ENCODE data around the gene FARP2. TPM values are rescaled to one million over a fixed set of nuclear protein-coding genes. Genes with fewer than 3 reads are reported as not detected.

Gene FARP2
- total RNA-seq, 4 donors from 2014 or later = 27.6 to 44.0 (median 35.9) TPM

DNA sequence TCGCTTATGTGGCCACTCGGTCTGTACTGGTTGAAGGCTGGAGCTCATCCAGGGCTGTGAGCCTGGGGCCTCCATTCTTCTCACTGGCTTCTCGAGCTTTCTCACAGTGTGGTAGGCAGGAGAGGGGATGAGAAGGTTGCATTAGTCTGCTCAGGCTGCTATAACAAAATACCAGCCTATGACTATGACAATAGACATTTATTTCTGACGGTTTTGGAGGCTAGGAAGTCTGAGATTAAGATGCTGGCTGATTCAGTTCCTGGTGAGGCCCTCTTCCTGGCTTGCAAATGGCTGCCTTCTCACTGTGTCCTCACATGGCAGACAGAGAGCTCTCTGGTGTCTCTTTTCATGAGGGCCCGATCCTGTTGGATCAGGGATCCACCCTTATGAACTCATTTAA lies 158.5 kb downstream of the FARP2 start:
- Histone ChIP-seq H3K4me3 (no peak overlapping the region), H3K36me3 (no peaks in the 10 kb centered on the region), H3K27ac (no peak overlapping the region), H3K9me3 (no peaks in the 10 kb centered on the region), H3K4me1 (peaks cover 0 to 7% (median 3%) of the 10 kb centered on the region in 3 donors), H3K27me3 (peaks cover 4% of the 10 kb centered on the region)
- 80 to 83% methylated on average over 2 to 3 of the region's 5 CpGs for whole genome bisulfite sequencing, 2 donors (ENCODE audit: low coverage in 1 of 2)
- no peak for TF ChIP-seq POLR2AphosphoS5 (IDR thresholded peaks at IDR 0.05)
- TF ChIP-seq, protein P1, sequence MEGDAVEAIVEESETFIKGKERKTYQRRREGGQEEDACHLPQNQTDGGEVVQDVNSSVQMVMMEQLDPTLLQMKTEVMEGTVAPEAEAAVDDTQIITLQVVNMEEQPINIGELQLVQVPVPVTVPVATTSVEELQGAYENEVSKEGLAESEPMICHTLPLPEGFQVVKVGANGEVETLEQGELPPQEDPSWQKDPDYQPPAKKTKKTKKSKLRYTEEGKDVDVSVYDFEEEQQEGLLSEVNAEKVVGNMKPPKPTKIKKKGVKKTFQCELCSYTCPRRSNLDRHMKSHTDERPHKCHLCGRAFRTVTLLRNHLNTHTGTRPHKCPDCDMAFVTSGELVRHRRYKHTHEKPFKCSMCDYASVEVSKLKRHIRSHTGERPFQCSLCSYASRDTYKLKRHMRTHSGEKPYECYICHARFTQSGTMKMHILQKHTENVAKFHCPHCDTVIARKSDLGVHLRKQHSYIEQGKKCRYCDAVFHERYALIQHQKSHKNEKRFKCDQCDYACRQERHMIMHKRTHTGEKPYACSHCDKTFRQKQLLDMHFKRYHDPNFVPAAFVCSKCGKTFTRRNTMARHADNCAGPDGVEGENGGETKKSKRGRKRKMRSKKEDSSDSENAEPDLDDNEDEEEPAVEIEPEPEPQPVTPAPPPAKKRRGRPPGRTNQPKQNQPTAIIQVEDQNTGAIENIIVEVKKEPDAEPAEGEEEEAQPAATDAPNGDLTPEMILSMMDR (IDR thresholded peaks at IDR 0.05) = no peak
- no peak for TF ChIP-seq POLR2A (IDR thresholded peaks at IDR 0.05)
- no peak for TF ChIP-seq EP300 (IDR thresholded peaks at IDR 0.05)
- no peak for ATAC-seq

DNA sequence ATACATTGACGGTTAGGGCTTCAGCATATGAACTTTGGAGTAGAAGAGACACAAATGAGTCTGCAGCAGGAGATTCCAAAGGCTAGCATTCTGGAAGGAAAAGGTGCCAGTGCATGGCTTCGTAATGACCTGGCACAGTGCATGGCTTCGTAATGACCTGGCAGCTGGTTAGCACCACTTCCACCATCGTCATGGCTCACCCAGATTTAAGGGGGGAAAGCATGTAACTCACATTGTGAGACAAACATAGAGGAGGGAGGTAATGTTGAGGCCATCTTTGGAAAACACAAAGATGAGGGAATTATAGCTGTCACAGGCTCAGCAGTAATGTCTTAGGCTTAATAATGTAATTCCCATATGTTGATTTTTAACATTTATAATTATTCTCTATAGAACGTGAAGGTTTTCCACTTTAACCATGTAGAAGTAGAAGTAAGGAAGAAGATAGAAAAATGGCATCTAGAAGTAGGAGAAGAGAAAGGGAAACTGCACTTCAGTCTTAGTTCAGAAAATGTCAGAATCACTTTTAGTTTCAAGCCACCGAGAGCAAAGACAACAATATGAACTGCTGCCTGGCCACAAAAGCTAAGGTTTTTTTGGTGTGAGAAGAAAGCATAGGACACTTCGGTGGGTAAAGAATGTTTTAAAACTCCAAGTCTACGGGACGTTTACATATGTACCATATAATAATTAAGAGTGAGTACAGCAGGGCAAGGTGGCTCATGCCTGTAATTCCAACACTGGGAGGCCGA lies 159.1 kb downstream of the FARP2 start:
- Histone ChIP-seq H3K4me3 (no peak overlapping the region), H3K27me3 (peaks cover 10% of the 10 kb centered on the region), H3K27ac (no peak overlapping the region), H3K36me3 (no peaks in the 10 kb centered on the region), H3K4me1 (peaks cover 0 to under 1% (median 0%) of the 10 kb centered on the region in 3 donors), H3K9me3 (no peaks in the 10 kb centered on the region)
- TF ChIP-seq EP300 (IDR thresholded peaks at IDR 0.05) (no peak), POLR2A (IDR thresholded peaks at IDR 0.05) (no peak), POLR2AphosphoS5 (IDR thresholded peaks at IDR 0.05) (no peak)
- TF ChIP-seq, protein P1 (IDR thresholded peaks at IDR 0.05) = no peak
- no peak for ATAC-seq
- 44 to 57% methylated on average over 10 of the region's 10 CpGs for WGBS, 2 donors (ENCODE audit: low coverage in 1 of 2)

DNA sequence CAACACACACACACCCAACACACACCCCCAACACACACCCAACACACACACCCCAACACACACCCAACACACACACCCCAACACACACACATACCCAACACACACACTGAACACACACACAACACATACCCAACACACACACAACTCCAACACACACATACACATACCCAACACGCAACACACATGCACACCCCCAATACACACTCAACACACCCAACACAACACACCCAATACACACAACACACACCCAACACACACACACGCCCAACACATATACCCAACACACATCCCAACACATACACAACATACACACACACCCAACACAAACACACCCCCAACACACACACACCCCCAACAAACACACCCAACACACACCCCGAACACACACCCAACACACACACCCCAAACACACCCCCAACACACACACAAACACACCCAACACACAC lies 160.5 kb downstream of the FARP2 start:
- H3K4me3 ChIP-seq = no peak overlapping the region
- no peaks in the 10 kb centered on the region for H3K9me3 ChIP-seq
- TF ChIP-seq EP300 (IDR thresholded peaks at IDR 0.05) (no peak), POLR2AphosphoS5 (IDR thresholded peaks at IDR 0.05) (no peak), POLR2A (IDR thresholded peaks at IDR 0.05) (no peak)
- TF ChIP-seq, protein P1 (IDR thresholded peaks at IDR 0.05) = no peak
- H3K27me3 ChIP-seq = peaks cover 24% of the 10 kb centered on the region
- H3K4me1 ChIP-seq = no peaks in the 10 kb centered on the region
- ATAC-seq = no peak
- H3K27ac ChIP-seq = no peak overlapping the region
- WGBS, 2 donors (ENCODE audit: low coverage in 1 of 2) = 93% methylated on average over 2 of the region's 3 CpGs; no CpG with 5 or more reads in 1 of the 2 donors
- no peaks in the 10 kb centered on the region for H3K36me3 ChIP-seq

DNA sequence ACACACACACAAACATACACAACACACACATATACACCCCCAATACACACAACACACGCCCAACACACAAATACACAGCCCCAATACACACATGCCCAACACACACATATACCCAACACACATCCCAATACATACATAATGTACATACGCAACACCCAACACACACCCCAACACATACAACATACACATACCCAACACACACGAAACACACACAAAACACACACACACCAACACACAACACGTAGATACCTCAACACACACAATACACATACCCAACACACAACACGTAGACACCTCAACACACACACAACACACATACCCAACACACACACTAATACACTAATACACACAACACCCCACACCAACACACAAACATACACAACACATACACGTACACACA lies 161.2 kb downstream of the FARP2 start:
- no peak for ATAC-seq
- H3K9me3 ChIP-seq = no peaks in the 10 kb centered on the region
- H3K4me3 ChIP-seq = no peak overlapping the region
- no peaks in the 10 kb centered on the region for H3K36me3 ChIP-seq
- WGBS, 2 donors (ENCODE audit: low coverage in 1 of 2) = 89 to 99% methylated on average over 5 of the region's 6 CpGs
- H3K27ac ChIP-seq = no peak overlapping the region
- TF ChIP-seq POLR2AphosphoS5 (IDR thresholded peaks at IDR 0.05) (no peak), EP300 (IDR thresholded peaks at IDR 0.05) (no peak), POLR2A (IDR thresholded peaks at IDR 0.05) (no peak)
- TF ChIP-seq, protein P1 (IDR thresholded peaks at IDR 0.05) = no peak
- peaks cover 31% of the 10 kb centered on the region for H3K27me3 ChIP-seq
- H3K4me1 ChIP-seq = no peaks in the 10 kb centered on the region

DNA sequence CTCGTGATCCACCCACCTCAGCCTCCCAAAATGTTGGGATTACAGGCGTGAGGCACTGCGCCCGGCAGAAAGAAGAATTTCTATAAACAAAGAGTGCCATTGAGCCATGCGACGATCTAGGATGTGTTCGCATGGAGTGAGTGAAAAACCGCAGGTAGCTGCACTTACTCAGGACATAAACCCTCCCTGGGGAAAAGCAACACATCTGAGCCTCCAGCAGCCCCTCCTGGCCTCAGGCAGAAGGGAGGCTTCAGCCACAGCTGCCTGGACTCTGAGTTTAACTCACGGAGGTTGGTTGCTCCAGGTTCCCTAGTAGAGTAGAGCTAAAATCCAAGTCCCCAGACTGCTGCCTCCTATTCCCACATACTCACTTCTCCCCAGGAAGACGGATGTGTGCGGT lies 163.6 kb downstream of the FARP2 start:
- H3K9me3 ChIP-seq = no peaks in the 10 kb centered on the region
- ATAC-seq = no peak

More for the DNA sequence above, 163.6 kb downstream of the FARP2 start:
- Histone ChIP-seq H3K27ac (no peak overlapping the region), H3K4me1 (no peaks in the 10 kb centered on the region), H3K4me3 (no peak overlapping the region), H3K36me3 (no peaks in the 10 kb centered on the region), H3K27me3 (peaks cover 40% of the 10 kb centered on the region)
- TF ChIP-seq POLR2AphosphoS5 (IDR thresholded peaks at IDR 0.05) (no peak), EP300 (IDR thresholded peaks at IDR 0.05) (no peak), POLR2A (IDR thresholded peaks at IDR 0.05) (no peak)
- TF ChIP-seq, protein P1 (IDR thresholded peaks at IDR 0.05) = no peak
- 54 to 67% methylated on average over 1 to 11 of the region's 11 CpGs for WGBS, 2 donors (ENCODE audit: low coverage in 1 of 2)
